ENCODE measurements around the gene BTBD17.

BTBD17 gene

DNA sequence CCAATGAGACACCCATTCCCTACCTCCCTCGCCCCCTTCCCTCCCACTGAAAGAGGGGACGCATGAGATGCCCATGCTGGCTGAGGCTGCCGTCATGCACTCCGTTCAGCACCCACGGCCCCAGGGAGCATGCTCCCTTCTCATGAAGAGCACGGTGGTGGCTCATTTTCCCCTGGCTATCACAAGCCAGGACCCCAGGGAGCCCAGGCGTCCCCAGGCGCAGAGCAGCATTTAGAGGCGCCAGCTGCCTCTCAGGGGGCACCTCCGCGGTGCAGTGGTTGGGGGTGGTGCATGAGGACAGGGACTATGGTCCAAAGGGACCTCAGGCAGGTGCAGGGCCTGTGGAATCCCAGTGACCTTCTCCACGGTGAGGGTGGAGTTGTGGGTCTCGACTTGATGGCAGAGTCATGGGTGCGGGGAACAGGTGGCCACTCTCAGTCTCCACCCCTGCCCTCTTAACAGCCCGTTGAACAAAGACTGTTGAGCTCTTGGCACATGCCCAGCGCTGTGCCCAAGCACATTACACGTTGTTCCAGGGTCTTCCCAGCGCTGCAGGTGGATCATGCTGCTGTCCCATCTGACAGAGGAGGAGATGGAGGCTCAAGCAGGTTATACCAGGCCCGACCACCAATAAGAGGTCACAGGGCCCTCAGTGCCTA is 22.0 kb downstream of the BTBD17 start:
- peak in 1 of 56 donors; percentile 15 for DNase-seq

DNA sequence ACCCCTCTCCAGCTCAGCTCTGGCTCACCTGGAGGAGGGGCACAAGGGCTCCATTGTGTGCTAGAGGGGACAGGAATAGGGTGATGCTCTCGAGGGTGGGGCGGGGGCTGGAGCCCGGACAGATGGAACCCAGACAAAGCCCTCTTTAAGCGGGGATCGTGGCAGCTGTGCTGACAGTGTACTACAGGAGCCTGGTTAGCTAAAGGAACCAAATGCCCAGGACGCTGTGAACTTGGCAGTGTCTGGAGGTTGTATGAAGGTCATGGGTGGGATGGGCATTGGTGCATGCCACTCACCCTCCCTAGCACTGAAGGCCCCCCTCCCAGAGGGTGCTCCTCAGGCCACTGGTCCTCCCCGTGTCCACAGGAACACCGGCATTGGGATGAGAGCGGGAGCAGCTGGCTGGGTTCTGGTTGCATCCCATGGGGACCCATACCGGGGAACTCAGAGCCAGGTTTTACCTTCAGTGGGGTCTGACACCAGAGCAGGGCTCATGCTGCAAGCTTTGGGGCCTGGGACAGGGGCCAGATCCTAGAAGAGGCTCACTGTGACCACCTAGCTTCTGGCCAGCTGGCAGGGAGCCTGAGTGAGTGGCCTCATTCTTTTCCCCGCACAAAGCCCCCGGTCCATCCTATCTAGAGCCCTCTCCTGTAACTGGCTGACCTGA is 23.7 kb downstream of the BTBD17 start:
- DNase-seq, result peak in 47 of 56 donors; percentile 19 to 86 (median 64)

DNA sequence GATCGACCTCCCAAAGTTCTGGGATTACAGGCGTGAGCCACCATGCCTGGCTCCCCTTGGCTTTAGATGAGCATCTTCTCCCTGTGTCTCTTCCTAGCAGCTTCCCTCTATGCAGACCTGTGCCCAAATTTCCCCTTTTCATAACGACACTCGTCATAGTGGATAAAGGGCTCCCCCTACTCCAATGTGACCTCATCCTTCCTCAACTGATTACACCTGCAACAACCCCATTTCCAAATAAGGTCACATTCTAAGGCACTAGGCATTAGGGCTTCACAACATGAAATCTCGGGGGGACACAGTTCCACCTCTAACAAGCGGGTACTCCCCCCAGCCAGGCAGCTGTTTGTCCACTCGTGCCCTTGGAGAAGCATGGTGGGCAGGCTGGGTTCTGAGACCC is 25.4 kb downstream of the BTBD17 start:
- no peak for DNase-seq

DNA sequence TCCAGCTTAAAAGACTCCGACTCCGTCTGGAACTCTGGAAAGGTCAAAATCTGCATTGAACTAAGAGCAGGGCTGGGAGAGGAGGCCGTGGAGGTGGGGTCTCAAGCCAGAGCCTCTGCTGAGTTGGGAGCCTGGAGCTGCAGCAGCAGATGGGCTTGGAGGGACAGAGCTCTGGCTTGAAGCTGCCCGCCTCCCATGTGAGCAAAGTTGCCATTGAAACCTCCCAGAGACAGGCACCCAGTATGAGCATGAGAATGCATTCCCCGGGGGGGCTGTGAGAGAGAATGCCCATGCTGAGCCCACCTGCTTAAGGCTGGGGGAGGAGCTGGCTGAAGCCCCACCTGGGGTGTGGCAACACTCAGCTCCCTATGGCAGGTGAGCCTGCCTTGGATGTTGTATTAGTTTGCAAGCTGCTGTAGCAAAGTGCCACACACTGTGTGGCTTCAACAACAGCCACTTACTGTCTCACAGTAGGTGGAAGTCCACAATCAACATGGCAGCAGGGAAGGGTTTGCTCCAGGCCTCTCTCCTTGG is 26.1 kb downstream of the BTBD17 start:
- no peak for DNase-seq

DNA sequence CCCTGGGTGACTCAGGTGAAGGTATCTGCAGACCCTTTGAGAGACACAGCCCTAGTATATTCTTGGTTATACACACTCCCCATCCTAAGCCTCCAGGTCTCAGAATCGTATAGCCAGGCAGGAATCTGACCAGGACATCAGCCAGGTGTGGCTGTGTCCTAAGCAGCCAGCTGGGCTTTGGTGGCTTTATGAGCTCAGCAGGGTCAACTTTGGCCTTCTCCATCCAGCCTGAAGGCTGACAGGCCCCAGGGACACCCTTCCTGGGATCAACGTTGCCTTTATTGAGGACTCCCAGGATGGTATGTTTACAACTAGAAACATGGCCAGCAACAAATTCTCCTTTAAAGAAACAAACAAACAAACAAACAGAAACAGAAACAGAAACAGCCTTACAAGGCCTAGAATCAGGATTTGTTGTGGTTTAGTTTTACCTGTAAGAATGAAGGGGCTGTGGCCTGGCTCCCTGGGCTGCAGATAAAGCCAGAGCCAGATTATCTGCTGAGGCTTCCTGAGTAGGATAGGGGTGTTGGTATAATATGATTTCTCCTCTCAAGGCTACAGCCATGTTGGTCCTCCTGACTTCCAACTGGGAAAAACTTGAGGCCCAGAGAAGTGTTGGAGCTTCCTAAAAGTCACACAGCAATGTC is 27.2 kb downstream of the BTBD17 start:
- no peak for DNase-seq

DNA sequence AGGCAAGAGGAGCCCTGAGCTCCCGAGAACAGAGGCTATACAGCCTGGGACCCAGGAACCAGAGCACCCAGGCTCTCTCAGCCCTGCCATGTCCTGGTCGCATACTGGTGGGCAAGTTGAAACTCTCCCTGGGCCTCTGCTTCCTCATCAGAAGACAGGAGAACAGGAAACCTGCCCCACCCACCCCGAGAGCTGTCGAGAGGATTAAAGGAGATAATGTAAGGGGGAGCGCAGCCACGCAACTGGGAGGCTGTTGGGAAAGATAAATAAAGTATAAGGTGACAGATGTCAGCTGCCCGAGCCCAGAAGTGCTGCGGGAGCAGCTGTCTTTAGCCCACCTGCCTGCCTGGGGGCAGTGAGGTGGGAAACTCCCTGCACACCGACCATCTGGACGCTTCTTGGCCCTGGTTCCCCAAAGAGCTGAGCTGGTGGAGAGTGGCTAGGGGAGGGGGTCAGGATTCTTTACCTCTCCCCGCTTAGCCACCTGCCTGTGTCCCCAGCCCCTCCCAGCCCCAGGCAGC is 28.8 kb downstream of the BTBD17 start:
- DNase-seq, result no peak

DNA sequence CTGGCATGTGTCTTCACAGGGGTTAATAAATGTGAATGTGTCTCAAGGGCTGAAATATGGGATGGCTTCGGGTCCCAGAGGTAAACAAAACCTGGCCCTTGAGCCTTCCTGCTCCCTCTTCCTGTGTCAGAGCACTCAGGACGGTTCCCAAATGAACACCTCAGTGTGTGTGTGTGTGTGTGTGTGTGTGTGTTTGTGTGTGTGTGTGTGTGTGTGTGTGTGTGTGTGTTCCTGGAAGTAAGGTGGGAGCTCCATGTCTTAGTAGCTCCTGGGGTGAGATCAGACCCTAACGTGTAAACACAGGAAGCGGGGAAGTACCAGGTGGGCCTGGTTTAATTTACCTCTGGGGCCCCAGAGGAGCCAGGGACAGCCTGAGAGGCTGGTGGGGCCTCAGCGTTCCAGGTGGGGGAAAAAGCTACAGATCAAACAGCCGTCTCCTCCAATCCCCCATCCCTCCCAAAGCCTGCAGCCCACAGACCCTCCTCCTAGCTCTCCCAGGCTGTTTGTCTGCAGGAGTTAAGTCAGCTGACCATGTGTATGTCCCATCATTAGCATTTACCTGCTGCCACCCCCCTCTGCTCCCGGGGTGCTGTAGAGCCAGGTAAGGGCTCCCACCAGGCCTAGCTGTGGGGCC is 29.5 kb downstream of the BTBD17 start:
- no peak for DNase-seq

DNA sequence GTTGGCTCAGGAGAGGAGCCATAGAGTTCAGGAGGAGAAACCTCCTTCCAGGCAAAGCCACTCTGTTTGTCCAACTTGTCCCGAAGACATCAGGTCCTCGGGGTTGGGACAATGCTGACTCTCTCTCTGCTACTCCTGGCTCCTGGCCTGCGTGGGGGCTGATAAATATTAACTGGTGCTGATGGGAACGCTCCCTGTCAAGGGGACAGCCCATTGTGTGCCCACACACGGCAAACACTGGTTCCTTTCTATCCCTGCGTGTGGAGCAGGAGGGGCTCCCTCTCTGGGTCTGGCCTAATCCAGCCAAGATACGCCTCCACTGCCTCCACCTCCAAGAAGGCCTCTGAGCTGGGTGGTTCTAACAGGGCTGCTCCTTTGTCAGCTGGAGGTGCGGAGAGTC is 31.2 kb downstream of the BTBD17 start:
- peak in 38 of 56 donors; percentile 13 to 81 (median 46) for DNase-seq

DNA sequence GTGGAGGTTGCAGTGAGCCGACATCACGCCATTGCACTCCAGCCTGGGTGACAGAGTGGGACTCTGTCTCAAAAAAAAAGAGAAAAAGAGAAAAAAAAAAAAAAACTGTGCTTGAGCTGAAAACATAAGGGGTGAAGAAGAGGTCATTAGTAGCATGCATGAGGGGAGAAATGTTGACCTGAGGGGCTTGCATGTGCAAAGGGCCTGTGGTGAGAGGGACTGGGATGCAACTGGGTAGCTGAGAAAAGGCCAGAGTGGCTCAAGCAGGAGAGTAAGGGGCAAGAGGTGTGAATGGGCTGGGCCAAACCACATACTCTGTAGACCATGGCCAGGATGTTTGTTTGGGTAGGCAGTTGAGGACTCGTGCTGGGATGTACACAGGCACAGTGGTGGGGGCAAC is 32.3 kb downstream of the BTBD17 start:
- no peak for DNase-seq

DNA sequence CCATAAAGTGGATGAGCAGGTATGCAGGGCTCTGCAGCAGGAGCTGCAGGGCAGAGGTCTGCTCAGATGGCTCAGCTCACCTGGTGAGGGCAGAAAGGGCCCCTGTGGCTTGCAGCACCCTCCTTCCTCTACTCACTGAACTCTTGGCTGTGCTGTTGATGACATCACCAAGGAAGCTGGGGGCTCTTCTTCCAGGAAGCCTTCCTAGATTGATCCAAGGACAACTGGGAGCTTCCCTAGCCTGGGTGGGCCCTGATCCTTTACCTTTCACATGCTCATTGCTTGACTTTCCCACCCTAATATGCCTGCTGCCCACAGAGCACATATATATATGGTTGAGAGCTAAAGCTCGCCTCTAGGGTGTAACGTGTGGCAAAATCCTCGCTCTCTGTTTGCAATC is 33.2 kb downstream of the BTBD17 start:
- no peak for DNase-seq

DNA sequence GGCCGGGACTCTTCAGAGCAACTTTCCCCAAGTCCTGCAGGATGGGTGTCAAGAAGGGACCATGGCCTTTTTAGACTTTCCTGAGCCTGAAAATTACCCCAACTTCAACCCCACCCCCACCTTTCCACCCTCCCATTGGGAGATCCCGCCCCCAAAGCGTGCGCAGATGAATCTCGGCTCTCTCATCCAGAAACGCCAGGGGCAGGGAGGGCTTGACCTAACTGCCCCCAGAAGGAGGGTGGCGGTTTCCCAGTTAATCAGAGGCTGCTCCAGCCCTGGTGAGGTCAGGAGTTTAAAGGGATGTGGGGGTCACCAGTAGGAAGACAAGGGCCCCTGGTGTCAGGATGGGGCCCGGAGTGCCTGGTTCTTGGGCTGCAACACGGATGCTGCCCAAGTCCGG is 35.2 kb downstream of the BTBD17 start:
- DNase-seq, result no peak

DNA sequence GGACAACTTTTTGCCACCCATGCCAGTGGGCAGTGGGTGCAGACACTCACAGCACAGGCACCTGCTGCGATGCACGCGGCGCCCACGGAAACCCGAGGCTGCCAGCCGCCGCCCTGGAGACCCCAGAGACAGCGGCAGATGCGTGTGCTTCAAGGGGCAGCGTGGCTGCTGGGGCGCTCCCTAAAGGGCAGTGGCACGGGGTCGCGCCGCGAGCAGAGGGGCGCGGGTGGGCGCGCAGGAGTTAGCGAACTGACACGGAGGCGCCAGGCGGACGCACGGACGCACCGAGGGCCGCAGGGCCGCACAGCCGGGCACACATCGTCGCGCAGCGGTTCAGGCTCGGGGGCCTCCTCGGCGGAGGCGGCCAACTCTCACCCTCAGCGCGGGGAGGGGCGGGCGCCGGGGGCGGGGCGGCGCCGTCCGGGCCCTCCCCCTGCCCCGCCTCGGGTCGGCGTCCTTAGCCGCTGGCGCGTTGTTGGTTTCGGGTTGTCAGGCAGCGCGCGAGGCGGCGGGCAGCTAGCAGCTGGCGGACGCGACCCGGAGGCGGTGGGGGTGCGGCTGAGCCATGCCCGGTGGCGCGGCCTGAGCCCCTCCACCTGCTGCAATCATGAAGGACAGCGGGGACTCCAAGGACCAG is 35.8 kb downstream of the BTBD17 start, which contains the start of gene KIF19:
Gene KIF19, plus strand, starts transcription at position 484 of the 637 bp plus-strand sequence. Its CDS starts 124 bp downstream, at position 608.
- peak in 28 of 56 donors; percentile 5 to 68 (median 33) for DNase-seq

DNA sequence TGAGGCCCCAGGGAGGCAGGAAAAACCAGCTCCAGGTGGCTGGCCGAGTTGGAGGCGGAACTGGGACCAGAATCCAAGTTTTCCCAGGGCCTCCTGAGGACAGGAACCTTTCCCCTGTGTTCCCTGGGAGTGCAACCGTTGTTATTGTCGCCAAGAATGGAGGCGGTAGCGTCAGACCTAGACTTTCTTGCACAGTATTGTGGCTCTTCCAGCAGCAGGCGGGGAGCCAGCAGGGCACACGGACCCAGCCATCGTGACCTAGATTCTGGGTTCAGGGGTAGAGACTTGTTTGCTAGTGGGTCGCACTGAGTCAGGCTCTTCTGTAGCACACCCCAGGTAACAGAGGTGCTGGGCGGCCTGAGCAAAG is 36.3 kb downstream of the BTBD17 start:
- peak in 12 of 56 donors; percentile 13 to 62 (median 24) for DNase-seq

DNA sequence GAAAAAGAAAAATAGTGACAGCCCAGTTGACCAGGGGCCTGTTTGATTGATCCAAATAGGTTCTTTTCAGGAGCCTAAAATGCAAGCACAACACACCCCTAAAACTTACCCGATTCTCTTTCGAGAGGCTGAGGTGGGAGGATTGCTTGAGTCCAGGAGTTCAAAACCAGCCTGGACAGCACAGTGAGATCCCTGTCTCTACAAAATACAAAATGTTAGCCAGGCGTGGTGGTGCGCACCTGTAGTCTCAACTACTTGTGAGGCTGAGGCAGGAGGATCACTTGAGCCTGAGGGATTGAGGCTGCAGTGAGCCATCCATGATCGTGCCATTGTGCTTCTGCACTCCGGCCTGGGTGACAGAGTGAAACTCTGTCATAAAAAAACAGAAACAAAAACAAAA is 37.1 kb downstream of the BTBD17 start:
- DNase-seq, result no peak

DNA sequence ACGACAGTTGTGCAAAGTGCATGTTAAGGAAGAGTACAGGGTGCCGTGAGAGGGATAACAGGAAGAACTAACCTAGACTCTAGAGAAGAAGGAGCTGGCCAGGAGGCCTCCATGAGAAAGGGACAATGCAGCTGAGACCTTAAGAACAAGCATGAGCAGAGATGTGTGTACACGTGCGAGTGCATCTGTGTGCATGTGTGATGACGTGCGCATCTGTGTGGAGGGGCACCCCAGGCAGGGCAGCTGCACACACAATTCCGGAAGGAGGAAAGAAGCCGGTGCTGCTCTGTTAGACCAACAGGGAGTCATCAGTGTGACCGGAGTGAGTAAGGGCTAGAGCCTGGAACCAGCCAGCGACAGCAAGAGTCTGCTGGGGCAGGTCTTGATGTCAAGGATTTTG is 43.3 kb downstream of the BTBD17 start:
- no peak for DNase-seq

DNA sequence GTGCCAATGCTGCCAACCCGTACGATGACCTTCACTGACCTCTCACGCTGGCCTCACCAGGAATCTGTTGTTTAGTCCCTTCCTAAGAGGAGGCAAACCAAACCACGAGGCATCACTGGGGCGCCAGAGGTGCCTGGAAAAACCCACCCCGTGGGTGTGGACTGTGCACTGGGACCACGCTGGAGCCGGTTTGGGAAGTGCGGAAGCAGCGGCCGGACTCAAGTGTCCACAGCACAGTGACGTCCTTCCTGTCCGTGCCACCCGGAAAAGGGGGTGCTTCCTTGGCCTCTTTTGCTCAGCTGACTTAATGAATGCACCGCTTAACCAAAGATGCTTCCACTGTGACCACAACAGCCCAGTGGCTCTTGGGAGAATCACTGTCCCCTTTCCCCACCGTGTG is 44.6 kb downstream of the BTBD17 start:
- DNase-seq, result no peak

DNA sequence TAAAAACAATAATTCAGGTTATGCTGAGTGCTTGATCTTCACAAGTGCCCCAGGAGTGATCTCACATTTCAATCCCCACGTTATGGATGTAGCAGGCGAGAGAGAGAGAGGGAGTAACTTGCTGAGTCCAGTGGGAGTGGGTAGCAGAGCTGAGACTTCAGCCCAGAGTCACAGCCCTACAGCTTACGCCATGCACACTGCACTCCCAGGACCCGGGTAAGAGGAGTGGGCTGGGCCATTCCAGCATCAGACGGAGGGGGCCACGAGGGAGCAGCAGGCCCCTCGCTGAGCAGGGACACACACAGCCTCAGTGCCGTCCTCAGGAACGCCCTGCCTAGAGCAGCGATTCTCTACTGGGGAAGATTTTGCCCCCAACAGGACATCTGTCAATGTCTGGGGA is 45.4 kb downstream of the BTBD17 start:
- DNase-seq, result no peak

DNA sequence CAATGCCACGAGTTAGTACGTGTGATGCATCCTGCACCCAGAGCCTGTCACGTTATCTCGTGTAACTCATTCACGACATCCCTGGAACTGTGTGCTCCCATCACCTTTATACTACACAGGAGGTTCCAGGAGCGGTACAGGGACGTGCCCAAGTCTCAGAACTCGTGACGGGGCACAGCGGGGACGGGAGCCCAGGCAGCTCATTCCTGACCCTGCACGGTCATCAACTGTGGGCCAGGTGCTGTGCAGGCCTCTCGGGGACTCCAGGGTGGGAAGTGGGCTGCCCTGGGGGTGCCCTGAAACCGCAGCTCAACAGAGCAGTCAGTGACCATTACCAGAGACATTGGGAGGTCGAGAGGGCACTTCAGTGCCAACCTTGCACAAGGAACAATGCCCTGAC is 46.8 kb downstream of the BTBD17 start:
- no peak for DNase-seq

DNA sequence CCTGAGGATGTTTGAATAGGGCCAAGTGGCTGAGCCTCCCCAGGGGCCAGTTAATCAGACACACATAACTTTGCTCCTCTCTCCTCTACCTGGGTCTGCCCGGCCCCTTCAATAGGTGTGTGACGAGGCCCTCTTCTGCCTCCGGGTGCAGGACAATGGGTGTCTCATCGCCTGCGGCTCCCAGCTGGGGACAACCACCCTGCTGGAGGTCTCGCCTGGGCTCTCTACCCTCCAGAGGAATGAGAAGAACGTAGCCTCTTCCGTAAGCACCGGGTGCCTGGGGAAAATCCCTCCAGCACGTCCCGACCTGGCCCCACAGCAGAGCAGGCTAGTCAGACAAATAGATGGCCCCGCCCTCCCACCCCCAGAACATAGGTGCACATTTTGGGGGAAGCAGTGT is 51.8 kb downstream of the BTBD17 start:
- no peak for DNase-seq

DNA sequence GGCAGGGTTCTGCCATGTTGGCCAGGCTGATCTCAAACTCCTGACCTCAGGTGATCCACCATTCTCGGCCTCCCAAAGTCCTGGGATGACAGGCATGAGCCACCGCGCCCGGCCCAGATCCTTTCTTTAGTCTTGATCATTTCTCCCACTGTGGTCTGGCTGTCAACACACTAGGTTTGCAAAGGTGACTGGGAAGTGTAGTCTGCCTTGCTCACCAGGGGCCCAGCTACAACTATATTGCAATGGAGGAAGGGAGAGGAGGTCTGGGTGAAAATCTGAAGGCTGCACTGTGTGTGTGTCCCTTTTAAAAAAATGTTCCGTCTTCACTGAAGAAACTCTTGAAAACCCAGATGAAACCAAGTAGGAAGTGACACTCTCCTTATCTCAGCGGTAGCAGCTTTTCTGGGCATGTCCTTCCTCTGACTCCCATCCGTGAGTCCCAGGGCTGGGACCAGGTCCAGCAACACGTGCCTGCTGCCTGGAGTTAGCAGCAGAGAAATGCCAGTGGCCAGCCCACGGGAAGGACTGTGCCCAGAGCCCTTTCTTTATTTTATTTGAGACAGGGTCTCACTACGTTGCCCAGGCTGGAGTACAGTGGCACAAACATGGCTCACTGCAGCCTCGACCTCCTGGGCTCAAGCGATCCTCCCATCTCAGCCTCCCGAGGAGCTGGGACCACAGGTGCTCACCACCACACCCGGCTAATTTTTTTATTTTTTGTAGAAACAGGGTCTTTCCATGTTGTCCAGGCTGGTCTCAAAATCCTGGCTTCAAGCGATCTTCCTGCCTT is 53.5 kb downstream of the BTBD17 start:
- DNase-seq, result peak in 1 of 56 donors; percentile 5

Measured in amygdala (tissue), 56 donors.